Measurements from ENCODE around the gene FRAT1. TPM values are rescaled to one million over a fixed set of nuclear protein-coding genes. Genes with fewer than 3 reads are reported as not detected.

FRAT1 gene
- total and polyA plus RNA-seq, 2 donors (not counting 3 experiments of a cell fraction or from before 2014, with no cell fraction given): 2.2 to 3.2 TPM

DNA sequence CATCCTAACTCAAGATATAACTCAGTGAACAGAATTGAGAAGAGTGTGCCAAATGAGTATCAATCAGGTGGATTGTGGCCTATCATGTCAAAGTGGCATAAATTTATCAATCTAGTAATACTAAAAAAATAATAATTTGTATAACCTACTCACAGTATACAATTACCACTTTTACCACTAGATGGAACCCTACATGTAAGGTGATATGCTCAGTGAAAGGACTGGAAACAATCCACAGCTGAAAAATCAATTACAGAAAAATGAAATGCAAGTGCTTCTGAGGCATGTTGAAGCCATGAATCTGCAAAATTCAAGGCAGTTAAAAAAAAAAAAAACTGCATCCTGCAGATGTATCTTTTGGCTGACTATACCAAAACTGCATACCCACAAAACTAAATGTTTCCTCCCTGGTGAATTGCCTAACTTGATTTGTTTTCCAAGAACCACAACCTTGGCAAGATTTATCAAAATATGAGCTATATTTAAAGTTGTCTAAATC lies 40.5 kb upstream of the FRAT1 start:
- H3K4me1 ChIP-seq (ENCODE audit: control insufficient read depth, extremely low read depth, insufficient read depth, low read length): peaks cover 4% of the 10 kb centered on the region
- TF ChIP-seq, protein P1, sequence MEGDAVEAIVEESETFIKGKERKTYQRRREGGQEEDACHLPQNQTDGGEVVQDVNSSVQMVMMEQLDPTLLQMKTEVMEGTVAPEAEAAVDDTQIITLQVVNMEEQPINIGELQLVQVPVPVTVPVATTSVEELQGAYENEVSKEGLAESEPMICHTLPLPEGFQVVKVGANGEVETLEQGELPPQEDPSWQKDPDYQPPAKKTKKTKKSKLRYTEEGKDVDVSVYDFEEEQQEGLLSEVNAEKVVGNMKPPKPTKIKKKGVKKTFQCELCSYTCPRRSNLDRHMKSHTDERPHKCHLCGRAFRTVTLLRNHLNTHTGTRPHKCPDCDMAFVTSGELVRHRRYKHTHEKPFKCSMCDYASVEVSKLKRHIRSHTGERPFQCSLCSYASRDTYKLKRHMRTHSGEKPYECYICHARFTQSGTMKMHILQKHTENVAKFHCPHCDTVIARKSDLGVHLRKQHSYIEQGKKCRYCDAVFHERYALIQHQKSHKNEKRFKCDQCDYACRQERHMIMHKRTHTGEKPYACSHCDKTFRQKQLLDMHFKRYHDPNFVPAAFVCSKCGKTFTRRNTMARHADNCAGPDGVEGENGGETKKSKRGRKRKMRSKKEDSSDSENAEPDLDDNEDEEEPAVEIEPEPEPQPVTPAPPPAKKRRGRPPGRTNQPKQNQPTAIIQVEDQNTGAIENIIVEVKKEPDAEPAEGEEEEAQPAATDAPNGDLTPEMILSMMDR (IDR thresholded peaks at IDR 0.05; ENCODE audit: extremely low read depth in 1 of 2, insufficient read depth in 1 of 2, low read depth in 1 of 2, low read length in 2 of 2): peak; percentile 30 to 41
- TF ChIP-seq POLR2A (IDR thresholded peaks at IDR 0.05; ENCODE audit: low read depth, low read length) (no peak), JUN (IDR thresholded peaks at IDR 0.05; ENCODE audit: borderline replicate concordance, insufficient read depth, insufficient read length, low read depth) (no peak)
- ChIA-PET CTCF (interaction anchor here (0.6 to 2.9 kb wide), 35 partner anchors 9 to 431 kb away, joined by 3 to 79 read pairs (median 5); partner anchors contain the start of genes ARHGAP19, FRAT1, FRAT2 and RRP12), POLR2A (interaction anchor here (0.6 to 0.7 kb wide), 3 partner anchors 20 to 80 kb away, joined by 3 read pairs; partner anchors contain the start of gene FRAT1)
- H3K36me3 ChIP-seq (ENCODE audit: control insufficient read depth in 2 of 2, extremely low read depth in 1 of 2, insufficient read depth in 2 of 2, low read length in 2 of 2): no peaks in the 10 kb centered on the region
- no TSS peak for BruUV-seq (replicated peaks)
- H3K9ac ChIP-seq (replicated peaks; ENCODE audit: extremely low read depth, insufficient read depth, low read length): no peak overlapping the region
- H3K27ac ChIP-seq (ENCODE audit: insufficient read depth, low read depth, low read length): no peak overlapping the region
- H3K79me2 ChIP-seq (ENCODE audit: control insufficient read depth, insufficient read depth, low read length): peaks cover 15% of the 10 kb centered on the region
- no peaks in the 10 kb centered on the region for H3K9me3 ChIP-seq (replicated peaks; ENCODE audit: control insufficient read depth, insufficient read depth, low read length)
- H2AFZ ChIP-seq (ENCODE audit: low read depth, low read length): no peak overlapping the region
- intact Hi-C loops (cut with micrococcal nuclease): loop anchor here (2.0 kb wide), 2 partner anchors 54 to 76 kb away; no protein-coding TSS in a partner anchor
- dilution Hi-C loops (cut with MboI; ENCODE audit: extremely low pct_ligation_motif_present, low sequenced_read_pairs): no loop called here
- H3K4me3 ChIP-seq (replicated peaks in 1 of 3; ENCODE audit: insufficient read depth in 1 of 3, low read depth in 1 of 3, low read length in 3 of 3): no peak overlapping the region
- DNase-seq (ENCODE audit: low read depth, low spot score) (peak; percentile 86), FAIRE-seq (peak; percentile 64)
- no peaks in the 10 kb centered on the region for H3K9me1 ChIP-seq (replicated peaks; ENCODE audit: control insufficient read depth, extremely low read depth, insufficient read depth, low read length)
- no peaks in the 10 kb centered on the region for H4K20me1 ChIP-seq (replicated peaks; ENCODE audit: control insufficient read depth, extremely low read depth, insufficient read depth, low read length)
- H3K27me3 ChIP-seq (ENCODE audit: control insufficient read depth in 2 of 2, insufficient read depth in 2 of 2, low read length in 2 of 2): no peaks in the 10 kb centered on the region
- H3K4me2 ChIP-seq (ENCODE audit: insufficient read depth, low read length): no peak overlapping the region

DNA sequence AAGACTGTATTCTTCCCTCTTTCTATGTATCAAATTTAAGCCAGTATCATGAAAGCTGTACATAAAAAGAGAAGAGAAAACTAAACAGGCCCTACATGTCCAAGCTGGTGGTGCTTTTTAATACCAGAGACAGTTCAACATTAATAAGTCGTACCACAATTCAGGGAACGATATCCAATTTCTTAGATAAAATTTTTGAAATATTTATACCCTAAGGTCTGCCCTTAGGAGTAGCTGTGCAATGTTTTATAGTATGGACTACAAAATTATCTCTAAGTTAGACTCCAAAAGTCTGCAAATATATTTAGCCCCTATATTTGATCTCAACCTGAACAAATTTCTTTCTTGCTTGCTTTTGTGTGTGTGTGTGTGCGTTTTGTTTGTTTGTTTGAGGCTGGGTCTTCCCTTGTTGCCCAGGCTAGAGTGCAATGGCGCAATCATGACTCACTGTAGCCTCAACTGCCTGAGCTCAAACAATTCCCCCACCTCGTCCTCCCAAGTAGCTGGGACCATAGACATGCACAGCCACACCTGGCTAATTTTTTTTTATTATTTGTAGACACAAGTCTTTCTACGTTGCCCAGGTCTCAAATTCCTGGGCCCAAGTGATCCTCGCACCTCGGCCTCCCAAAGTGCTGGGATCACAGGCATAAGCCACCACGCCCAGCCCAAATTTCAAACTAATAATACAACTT lies 39.8 kb upstream of the FRAT1 start:
- POLR2A ChIA-PET: interaction anchor here (0.6 to 0.7 kb wide), 3 partner anchors 19 to 79 kb away, joined by 3 read pairs; partner anchors contain the start of gene FRAT1
- peaks cover 4% of the 10 kb centered on the region for H3K4me1 ChIP-seq (ENCODE audit: control insufficient read depth, extremely low read depth, insufficient read depth, low read length)
- DNase-seq (ENCODE audit: low read depth, low spot score) (no peak), FAIRE-seq (no peak)
- H2AFZ ChIP-seq (ENCODE audit: low read depth, low read length): no peak overlapping the region
- H4K20me1 ChIP-seq (replicated peaks; ENCODE audit: control insufficient read depth, extremely low read depth, insufficient read depth, low read length): no peaks in the 10 kb centered on the region
- CTCF ChIA-PET: interaction anchor here (0.6 to 2.9 kb wide), 34 partner anchors 9 to 430 kb away, joined by 3 to 79 read pairs (median 5); partner anchors contain the start of genes ARHGAP19, FRAT1, FRAT2 and RRP12
- no peaks in the 10 kb centered on the region for H3K9me3 ChIP-seq (replicated peaks; ENCODE audit: control insufficient read depth, insufficient read depth, low read length)
- H3K27ac ChIP-seq (ENCODE audit: insufficient read depth, low read depth, low read length): no peak overlapping the region
- no TSS peak for BruUV-seq (replicated peaks)
- no peak for TF ChIP-seq FOS (IDR thresholded peaks at IDR 0.05; ENCODE audit: borderline replicate concordance, insufficient read depth, low read length)
- no peak for TF ChIP-seq MYC (IDR thresholded peaks at IDR 0.05; ENCODE audit: low read depth, low read length)
- TF ChIP-seq POLR2AphosphoS5 (IDR thresholded peaks at IDR 0.05; ENCODE audit: insufficient read depth, low read depth, low read length): no peak
- TF ChIP-seq JUN (IDR thresholded peaks at IDR 0.05; ENCODE audit: borderline replicate concordance, insufficient read depth, insufficient read length, low read depth): no peak
- TF ChIP-seq, protein P1 (IDR thresholded peaks at IDR 0.05; ENCODE audit: extremely low read depth in 1 of 2, insufficient read depth in 1 of 2, low read depth in 1 of 2, low read length in 2 of 2): no peak
- TF ChIP-seq POLR2A (IDR thresholded peaks at IDR 0.05; ENCODE audit: low read depth, low read length): no peak
- no peak for TF ChIP-seq EZH2 (IDR thresholded peaks at IDR 0.05; ENCODE audit: borderline replicate concordance, low read depth, low read length, severe bottlenecking)
- no peak for TF ChIP-seq GATA2 (IDR thresholded peaks at IDR 0.05; ENCODE audit: insufficient read depth, insufficient read length, low read depth, low read length)
- TF ChIP-seq MAX (IDR thresholded peaks at IDR 0.05; ENCODE audit: insufficient read depth, insufficient read length): no peak
- intact Hi-C loops (cut with micrococcal nuclease): loop anchor here (2.0 kb wide), 2 partner anchors 54 to 76 kb away; no protein-coding TSS in a partner anchor
- H3K4me3 ChIP-seq (replicated peaks in 1 of 3; ENCODE audit: insufficient read depth in 1 of 3, low read depth in 1 of 3, low read length in 3 of 3): no peak overlapping the region
- dilution Hi-C loops (cut with MboI; ENCODE audit: extremely low pct_ligation_motif_present, low sequenced_read_pairs): no loop called here
- no peaks in the 10 kb centered on the region for H3K27me3 ChIP-seq (ENCODE audit: control insufficient read depth in 2 of 2, insufficient read depth in 2 of 2, low read length in 2 of 2)
- H3K9ac ChIP-seq (replicated peaks; ENCODE audit: extremely low read depth, insufficient read depth, low read length): no peak overlapping the region
- no peaks in the 10 kb centered on the region for H3K9me1 ChIP-seq (replicated peaks; ENCODE audit: control insufficient read depth, extremely low read depth, insufficient read depth, low read length)
- H3K36me3 ChIP-seq (ENCODE audit: control insufficient read depth in 2 of 2, extremely low read depth in 1 of 2, insufficient read depth in 2 of 2, low read length in 2 of 2): no peaks in the 10 kb centered on the region
- H3K4me2 ChIP-seq (ENCODE audit: insufficient read depth, low read length): no peak overlapping the region
- peaks cover 15% of the 10 kb centered on the region for H3K79me2 ChIP-seq (ENCODE audit: control insufficient read depth, insufficient read depth, low read length)

All from endothelial cell of umbilical vein (primary cell).